ENCODE results near the gene USP12. TPM values are rescaled to one million over a fixed set of nuclear protein-coding genes. Genes with fewer than 3 reads are reported as not detected.
A peak's percentile ranks its signal among the peaks of the same experiment; 100 is the strongest.
"Not testable (repeated sequence)": the region's sequence is repeated elsewhere in the genome, so short reads cannot be mapped to it uniquely, and the experiment has no call there.

USP12 gene
- total RNA-seq, 1 donor from 2014 or later: 32.1 TPM

DNA sequence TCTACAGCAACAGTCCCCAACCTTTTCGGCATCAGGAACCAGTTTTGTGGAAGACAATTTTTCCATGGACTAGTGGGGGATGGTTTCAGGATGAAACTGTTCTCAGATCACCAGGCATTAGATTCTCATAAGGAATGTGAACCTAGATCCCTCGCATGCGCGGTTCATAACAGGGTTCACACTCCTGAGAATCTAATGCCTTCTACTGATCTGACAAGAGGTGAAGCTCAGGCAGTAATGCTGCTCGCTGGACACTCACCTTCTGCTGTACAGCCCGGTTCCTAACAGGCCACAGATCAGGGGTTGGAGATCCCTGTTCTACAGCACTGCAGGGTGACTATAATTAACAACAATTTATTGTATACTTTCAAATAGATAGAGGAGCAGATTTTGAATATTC, 21.9 kb downstream of the USP12 start:
- no peak for DNase-seq

DNA sequence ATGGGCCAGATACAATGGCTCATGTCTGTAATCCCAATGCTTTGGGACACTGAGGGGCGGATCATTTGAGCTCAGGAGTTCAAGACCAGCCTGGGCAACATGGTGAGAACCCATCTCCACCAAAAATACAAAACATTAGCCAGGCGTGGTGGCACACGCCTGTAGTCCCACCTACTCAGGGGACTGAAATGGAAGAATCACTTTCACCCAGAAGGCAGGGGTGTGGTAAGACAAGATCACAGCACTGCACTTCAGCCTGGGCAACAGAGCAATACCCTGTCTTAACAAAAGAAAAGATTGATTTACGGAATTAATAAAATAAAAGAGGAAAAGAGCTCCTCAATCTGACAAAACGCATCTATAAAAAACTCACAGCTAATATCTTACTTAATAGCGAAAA, 22.7 kb downstream of the USP12 start:
- DNase-seq: no peak

DNA sequence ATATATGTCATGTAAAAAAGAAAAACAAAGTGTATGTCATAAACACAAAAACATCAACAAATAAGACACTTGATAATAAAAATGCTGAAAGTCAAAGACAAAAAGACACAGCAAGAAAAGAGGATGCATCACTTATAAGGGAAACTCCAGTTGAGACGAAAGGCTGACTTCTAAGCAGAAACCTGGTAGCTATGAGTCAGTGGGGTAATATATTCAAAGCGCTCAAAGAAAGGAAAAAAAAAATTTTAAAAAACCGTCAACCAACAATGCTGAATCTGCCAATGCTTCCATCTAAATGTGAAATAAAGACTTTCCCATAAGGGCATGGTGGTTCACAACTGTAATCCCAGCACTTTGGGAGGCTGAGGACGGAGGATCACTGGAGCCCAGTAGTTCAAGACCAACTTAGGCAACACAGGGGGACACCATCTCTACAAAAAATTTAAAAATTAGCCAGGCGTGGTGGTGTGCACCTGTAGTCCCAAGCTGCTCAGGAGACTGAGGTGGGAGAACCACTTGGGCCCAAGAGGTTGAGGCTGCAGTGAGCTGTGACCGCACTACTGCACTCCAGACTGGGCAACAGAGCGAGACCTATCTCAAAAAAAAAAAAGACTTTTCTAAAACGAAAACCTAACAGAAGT, 24.0 kb downstream of the USP12 start:
- no peak for DNase-seq

DNA sequence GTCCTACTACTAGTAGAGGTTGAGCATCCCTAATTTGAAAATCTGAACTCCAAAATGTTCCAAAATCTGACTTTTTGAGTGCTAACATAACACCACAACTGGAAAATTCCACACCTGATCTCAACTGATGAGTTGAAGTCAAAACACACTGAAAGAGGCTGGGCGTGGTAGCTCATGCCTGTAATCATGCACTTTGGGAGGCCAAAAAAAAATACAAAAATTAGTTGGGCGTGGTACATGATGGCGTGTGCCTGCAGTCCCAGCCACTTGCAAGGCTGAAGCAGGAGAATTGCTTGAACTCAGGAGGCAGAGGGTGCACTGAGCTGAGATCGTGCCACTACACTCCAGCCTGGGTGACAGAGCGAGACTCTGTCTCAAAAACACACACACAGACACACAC, 29.9 kb downstream of the USP12 start:
- DNase-seq: no peak

DNA sequence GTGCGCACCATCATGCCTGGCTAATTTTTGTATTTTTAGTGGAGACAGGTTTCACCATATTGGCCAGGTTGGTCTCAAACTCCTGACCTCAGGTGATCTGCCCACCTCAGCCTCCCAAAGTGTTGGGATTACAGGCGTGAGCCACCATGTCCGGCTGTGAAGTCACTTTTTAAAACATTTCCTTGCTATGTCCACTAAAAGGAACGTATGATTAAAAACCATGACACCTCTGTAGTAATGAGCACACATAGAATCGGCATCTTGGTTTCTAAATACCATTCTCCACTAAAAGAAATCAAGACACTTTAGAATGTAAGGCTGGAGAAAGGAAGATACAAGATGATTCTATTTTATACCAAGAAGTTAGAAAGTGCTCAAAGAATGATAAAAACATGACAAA, 30.5 kb downstream of the USP12 start:
- not testable (repeated sequence) for DNase-seq

DNA sequence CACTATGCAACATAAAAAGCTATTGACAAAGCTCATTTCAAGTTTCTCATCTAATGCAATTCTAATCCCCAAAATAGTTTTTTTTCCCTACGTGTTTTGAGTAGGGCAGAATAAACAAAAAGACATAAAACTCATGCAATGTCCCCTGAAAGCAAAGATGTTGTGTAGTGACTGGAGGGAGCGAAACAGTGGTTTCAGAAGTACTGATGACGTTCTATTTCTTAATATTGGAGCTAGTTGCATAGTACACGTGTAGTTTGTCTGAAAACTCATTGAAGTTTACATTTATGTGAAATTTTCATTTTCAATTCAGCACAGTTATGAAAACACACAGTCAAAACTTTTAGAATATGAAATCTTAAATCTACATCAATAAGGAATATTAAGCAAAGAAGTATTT, 31.6 kb downstream of the USP12 start:
- no peak for DNase-seq

DNA sequence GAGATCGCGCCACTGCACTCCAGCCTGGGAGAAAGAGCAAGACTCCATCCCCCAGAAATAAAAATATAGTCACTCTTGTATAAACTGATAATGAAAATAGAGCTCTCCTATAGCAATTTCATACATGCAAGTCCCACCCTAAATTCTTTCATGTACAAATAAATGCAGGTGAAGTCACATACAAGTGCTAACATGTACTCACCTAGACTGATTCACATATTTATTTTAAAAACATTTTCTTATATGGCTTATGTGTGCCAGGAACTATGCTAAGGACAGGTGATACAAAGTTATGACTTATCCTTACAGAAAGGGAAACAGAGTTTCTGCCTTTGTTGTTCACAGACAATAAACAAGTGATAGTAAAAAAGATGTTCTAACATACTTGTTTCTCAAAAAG, 32.0 kb downstream of the USP12 start:
- DNase-seq: no peak

DNA sequence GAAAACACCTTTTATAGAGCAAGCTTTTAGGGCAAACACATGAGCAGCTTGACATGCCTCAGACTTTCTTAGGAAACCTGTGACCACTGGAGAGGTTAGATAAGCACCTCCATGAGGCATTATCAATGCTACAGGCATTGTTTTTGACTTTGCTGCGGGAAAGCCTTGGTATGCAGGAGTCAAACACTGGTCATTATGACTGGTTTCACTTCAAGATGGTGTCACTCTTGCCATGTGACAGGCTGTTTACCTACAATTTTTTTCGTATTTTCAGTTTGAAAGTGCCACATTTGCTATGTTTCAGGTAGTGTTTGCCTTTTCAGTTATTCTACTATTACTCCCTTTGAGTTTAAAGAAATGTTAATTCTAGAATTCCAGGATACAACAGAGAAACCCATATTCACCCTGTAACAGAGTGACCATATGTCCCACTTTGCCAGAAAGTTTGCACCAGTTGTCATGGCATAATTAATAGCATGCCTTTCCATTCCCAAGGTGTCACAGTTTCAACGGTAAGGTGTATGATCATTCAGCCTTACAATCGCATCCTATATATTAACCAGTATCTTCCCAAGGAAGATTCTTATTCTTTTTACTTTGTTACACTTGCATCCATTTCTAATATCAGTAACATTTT, 33.0 kb downstream of the USP12 start:
- no peak for DNase-seq

DNA sequence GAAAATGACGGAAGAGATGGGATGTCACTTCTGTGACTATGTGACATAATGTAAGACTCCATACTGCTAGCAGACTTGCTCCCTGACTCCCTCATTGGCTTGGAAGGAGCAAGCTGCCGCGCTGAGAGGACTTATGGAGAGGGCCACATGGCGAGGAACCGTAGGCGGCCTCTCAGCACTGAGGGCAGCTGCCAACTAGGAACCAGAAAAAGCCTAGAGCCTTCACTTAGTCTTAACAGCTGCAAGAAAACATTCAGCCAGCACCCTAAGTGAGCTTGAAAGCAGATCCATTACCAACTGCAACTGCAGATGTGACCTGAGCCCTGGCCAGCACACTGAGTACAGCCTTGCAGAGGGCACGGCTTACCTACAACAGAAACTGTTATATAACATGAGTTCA, 33.9 kb downstream of the USP12 start:
- peak; percentile 96 for DNase-seq

DNA sequence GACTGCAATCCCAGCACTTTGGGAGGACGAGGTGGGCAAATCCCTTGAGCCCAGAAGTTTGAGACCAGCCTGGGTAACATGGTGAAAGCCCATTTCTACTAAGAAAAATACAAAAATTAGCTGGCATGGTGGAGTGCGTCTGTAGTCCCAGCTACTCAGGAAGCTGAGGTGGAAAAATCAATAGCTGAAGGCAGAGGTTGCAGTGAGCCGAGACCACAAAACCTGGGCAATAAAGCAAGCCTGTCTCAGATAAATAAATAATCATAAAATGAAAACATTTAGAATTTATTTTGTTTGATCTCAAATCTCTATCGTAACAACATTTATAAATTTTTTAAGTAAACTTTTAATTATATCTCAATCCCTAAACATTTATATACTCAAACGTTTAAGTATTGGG, 36.6 kb downstream of the USP12 start:
- DNase-seq: no peak

DNA sequence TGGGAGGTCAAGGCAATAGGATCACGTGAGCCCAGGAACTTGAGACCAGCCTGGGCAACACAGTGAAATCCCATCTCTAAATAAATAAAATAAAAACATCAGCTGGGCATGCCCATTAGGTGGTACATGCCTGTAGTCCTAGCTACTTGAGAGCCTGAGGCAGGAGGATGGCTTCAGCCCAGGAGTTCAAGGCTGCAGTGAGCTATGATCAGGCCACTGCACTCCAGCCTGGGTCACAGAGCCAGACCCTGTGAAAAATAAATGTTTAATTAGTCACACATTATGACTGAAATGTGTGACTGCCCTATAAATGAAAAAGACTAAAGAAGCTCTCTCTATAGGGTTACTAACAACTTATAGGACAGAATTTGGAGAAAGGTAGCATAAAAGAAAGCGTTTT, 37.7 kb downstream of the USP12 start:
- DNase-seq: no peak

DNA sequence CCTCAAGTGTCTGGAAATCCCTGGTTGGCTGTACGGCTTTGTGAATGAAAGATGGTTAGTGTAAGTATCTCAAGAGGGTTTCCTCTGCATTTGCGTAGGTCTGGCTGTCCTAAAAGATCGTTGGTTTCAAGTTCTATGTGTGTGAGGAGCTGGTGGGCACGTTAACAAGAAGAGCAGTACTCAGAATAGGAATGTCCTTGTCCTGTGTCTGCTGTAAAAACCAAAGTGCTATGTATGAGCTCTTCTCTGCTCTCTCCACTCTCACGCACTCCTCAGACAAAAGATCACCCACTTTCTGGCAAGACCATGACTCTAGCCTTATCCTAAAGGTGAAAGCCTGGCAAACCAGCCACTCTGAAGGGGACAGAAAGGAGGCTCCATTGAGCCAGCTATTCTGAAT, 39.1 kb downstream of the USP12 start:
- peak; percentile 21 for DNase-seq

DNA sequence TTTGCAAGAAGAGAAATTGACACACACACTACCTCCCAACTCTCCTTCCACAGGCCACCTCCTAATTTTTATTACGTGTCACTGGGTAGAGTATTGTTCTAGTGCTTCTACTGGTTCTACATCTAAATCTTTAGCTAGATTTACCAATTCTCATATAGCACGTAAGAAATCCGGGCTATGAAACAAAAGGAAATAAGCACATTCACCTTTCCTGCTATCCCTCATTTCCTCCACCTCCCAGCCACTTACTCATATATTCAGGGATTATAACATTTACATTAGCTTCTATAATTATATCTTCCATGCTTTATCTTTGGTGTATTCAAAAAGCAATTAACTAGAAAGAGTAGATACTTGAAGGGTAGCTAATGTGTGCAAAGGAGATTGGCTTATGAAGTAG, 39.7 kb downstream of the USP12 start:
- no peak for DNase-seq

DNA sequence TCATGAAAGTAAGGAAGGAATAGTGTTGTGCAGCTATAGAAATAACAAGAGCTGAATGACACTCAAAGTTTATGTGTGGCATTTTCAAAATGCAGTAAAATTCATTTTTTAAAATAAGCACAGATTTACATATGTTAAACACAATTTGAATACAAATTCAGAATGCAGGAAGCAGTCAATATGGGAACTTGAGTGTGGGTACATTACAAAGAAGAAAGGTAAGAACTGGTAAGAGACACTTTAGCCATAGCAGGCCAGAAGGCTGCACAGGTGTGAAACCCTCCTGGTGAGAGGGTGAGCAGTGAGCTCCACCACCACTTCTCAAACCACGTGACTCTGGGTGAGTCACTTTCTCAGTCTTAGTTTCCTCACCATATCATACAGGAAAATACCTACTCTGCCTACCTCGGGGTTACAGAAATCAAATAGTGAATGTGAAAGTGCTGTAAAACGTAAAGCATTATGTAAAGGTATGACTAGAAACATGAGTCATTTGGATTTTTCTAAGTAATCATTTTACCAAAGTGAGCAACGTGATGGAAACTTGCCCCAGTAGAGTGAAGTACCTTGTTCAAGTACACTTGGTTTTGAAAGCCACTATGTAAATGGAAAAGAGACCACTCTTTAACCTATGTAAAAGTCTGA, 40.5 kb downstream of the USP12 start:
- no peak for DNase-seq

DNA sequence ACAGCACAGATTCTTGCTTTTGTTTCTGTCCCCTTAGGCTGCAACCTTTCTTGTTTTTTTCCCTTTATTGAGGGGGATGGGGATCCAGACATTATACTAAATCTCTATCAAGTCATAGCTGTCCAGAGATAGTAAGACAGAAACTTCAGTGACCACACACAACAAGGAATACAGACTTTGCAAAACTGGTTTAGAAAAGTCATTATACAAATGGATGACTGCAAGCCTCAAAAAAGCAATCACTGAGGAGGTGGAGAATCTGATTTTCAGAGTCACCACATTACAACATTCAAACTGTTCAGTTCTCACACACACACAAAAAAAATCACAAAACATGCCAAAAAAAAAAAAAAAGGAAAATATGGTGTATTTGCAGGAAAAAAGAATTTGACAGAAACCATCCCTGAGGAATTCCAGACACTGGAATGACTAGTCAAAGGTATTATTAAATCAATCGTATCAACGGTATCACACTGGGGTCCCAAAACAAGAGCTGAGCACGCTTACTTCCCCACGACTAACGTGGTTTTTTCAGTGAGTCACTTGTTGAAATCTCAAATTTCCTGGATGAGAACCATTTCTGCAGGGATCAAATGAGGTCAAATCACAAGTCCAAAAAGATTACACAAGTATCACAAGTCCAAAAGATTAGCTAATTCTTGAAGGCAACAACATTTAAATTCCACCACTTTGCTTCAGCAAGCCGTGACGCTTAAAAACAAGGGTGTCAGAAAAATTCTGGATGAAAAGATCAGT, 41.2 kb downstream of the USP12 start:
- no peak for DNase-seq

DNA sequence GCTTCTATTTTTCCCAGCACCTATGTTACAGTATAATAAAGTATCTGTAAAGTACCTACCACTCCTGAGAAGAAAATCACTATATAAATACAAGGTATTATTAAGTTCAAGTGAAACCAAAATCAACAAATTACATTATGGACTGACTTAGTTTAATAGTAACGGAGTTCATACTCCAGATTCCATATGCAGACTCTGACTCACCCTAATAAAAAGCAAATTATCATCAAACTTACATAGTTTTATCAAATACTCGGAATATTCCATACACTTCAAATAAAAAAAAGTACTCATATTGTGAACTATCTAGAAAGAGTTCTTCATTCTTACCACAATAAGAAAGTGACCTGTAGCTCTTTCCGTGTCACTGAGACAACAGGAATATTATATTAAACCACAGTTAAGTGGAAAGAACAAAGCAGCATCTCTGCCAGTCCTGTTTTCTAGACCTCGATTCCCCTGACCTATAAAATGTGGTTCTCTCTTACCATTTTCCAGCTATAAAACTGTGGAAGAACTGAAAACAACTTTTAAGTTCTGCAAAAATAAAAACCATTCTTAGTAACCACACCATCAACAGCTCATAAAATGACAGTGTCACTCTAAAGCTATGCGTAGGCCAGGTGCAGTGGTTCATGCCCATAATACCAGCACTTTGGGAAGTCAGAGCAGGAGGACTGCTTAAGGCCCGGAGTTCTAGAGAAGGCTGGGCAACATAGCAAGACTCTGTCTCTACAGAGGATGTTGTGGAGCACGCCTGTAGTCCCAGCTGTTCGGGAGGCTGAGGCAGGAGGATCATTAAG, 42.6 kb downstream of the USP12 start:
- no peak for DNase-seq

DNA sequence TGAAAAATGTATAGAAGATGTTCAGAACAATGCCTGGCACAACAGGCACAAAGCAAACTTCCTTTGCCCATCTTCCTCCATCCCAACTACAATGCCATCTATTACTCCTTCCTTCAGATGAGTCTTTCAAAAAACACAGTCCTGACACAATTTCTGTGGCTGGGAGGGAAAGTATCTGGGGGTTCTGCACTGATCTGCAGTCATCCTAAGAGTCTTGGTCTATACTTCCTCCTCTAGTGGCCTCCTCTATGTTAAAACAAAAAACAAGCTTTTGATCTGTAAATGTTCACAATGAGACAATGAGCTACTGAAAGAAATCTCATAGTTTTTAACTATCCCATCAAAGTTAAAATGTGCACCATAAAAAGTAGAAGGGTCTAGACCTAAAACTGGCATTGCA, 44.8 kb downstream of the USP12 start:
- DNase-seq: no peak

DNA sequence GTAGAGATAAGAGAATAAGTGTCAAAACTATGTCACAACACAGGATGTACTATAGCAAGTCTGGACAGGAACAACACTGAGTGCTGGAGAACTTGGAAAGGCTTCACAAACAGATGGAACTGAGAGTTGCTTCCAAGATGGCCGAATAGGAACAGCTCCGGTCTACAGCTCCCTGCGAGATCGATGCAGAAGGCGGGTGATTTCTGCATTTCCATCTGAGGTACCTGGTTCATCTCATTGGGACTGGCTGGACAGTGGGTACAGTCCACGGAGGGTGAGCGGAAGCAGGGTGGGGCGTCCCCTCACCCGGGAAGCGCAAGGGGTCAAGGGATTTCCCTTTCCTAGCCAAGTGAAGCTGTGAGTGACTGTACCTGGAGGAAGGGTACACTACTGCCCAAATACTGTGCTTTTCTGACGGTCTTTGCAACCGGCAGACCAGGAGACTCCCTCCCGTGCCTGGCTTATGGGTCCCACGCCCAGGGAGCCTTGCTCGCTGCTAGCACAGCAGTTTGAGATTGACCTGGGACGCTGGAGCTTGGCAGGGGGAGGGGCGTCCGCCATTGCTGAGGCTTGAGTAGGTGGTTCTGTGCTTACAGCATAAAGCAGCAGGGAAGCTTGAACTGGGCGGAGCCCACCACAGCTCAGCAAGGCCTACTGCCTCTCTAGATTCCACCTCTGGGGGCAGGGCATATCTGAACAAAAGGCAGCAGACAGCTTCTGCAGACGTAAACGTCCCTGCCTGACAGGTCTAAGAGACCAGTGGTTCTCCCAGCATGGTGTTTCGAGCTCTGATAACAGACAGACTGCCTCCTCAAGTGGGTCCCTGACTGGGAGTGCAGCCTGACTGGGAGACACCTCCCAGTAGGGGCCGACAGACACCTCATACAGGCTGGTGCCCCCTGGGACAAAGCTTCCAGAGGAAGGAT, 46.0 kb downstream of the USP12 start:
- no peak for DNase-seq

DNA sequence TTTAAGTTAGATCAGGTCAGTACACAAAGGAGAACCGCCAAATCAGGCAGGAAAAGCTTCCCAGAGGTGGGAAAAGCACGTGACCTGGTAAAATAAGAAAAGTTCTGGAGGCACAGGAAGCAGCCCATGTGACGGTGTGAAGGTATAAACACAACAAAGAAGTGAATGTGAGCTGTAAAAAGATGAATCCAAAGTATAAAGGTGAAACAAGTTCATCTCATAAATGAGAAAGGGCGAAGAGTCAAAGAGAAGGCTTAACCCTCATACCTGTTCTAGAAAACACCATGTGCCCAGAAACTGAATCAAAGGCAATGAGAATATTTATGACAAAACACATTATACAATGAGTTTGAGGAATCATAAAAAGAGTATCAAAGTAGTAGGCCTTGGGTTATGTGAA, 47.0 kb downstream of the USP12 start:
- no peak for DNase-seq

DNA sequence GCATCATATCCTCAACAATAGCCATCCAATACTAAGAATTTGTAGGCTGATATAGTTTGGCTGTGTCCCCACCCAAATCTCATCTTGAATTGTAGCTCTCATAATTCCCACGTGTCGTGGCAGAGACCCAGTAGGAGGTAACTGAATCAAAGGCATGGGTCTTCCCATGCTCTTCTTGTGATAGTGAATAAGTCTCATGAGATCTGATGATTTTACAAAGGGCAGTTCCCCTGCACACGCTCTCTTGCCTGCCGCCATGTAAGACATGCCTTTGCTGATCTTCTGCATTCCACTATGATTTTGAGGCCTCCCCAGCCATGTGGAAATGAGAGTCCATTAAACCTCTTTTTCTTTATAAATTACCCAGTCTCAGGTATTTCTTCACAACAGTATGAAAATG, 48.2 kb downstream of the USP12 start:
- not testable (repeated sequence) for DNase-seq

DNA sequence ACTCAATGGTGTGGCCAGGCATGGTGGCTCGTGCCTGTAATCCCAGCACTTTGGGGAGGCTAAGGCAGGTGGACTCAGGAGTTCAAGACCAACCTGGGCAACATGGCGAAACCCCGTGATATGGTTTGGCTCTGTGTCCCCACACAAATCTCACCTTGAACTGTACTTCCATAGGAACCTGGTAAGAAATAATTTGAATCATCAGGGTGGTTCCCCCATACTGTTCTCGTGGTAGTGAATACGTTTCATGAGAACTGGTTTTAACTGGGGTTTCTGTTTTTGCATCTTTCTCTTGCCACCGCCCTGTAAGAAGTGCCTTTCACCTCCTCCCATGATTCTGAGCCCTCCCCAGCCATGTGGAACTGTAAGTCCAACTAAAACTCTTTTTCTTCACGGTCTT, 49.6 kb downstream of the USP12 start:
- DNase-seq: no peak

All from tongue (tissue), 2 donors.